GM04503 (cell line): Measurements from ENCODE around the gene HCN1.
A peak's percentile ranks its signal among the peaks of the same experiment; 100 is the strongest.
"Not testable (repeated sequence)": the region's sequence is repeated elsewhere in the genome, so short reads cannot be mapped to it uniquely, and the experiment has no call there.

Source experiments
- DNase-seq: peaks from one replicate; pipeline ENCODE4 v3.0.0-alpha.2; 2012; ENCODE audit warnings: low read depth

Gene HCN1

GRCh38 chr5:45617859-45618416 is 78.2 kb downstream of the HCN1 start:
- DNase-seq = no peak

GRCh38 chr5:45609661-45610060 is 86.5 kb downstream of the HCN1 start:
- no peak for DNase-seq

GRCh38 chr5:45604092-45604491 is 92.1 kb downstream of the HCN1 start:
- DNase-seq = no peak

GRCh38 chr5:45601424-45601823 is 94.8 kb downstream of the HCN1 start:
- no peak for DNase-seq

GRCh38 chr5:45596320-45596719 is 99.9 kb downstream of the HCN1 start:
- no peak for DNase-seq

GRCh38 chr5:45586001-45586400 is 110.2 kb downstream of the HCN1 start:
- DNase-seq = not testable (repeated sequence)

- DNase-seq = no peak
Measured at GRCh38 chr5:45578270-45578669, 117.9 kb downstream of the HCN1 start.

- no peak for DNase-seq
Measured at GRCh38 chr5:45568813-45569212, 127.4 kb downstream of the HCN1 start.

- no peak for DNase-seq
Measured at GRCh38 chr5:45542421-45542820, 153.8 kb downstream of the HCN1 start.

- no peak for DNase-seq
Measured at GRCh38 chr5:45533663-45534062, 162.5 kb downstream of the HCN1 start.

- no peak for DNase-seq
Measured at GRCh38 chr5:45532826-45533624, 163.2 kb downstream of the HCN1 start.

- no peak for DNase-seq
Measured at GRCh38 chr5:45521067-45521466, 175.1 kb downstream of the HCN1 start.

- no peak for DNase-seq
Measured at GRCh38 chr5:45512521-45512920, 183.7 kb downstream of the HCN1 start.

GRCh38 chr5:45509371-45509770 is 186.8 kb downstream of the HCN1 start:
- DNase-seq = no peak

- DNase-seq = no peak
Measured at GRCh38 chr5:45508135-45508534, 188.0 kb downstream of the HCN1 start.

GRCh38 chr5:45507178-45507577 is 189.0 kb downstream of the HCN1 start:
- no peak for DNase-seq

- DNase-seq = not testable (repeated sequence)
Measured at GRCh38 chr5:45499006-45499405, 197.2 kb downstream of the HCN1 start.

- DNase-seq = no peak
Measured at GRCh38 chr5:45491368-45491767, 204.8 kb downstream of the HCN1 start.

- DNase-seq = no peak
Measured at GRCh38 chr5:45484781-45485180, 211.4 kb downstream of the HCN1 start.

- DNase-seq = peak; percentile 0
Measured at GRCh38 chr5:45454114-45454513, 242.1 kb downstream of the HCN1 start.

GRCh38 chr5:45444856-45445255 is 251.3 kb downstream of the HCN1 start:
- not testable (repeated sequence) for DNase-seq

GRCh38 chr5:45440466-45440865 is 255.7 kb downstream of the HCN1 start:
- DNase-seq = no peak

GRCh38 chr5:45437752-45438151 is 258.4 kb downstream of the HCN1 start:
- no peak for DNase-seq
